NCI-H1930 (cell line): ENCODE measurements around the gene GNB1.
"Not testable (repeated sequence)": the region's sequence is repeated elsewhere in the genome, so short reads cannot be mapped to it uniquely, and the experiment has no call there.

ENCODE experiments used
- DNase-seq, 2 experiments: peaks; one replicate each; lab custom pipeline; 2025; lab: John Stamatoyannopoulos, UW

Gene GNB1

GRCh38 chr1:1891349-1892078 lies 627 bp upstream of the GNB1 start:
- DNase-seq: peak in 1 of 2 experiments; percentile 73

- DNase-seq: no peak
These were observed 911 bp downstream of the GNB1 start for GRCh38 chr1:1889847-1890505.

GRCh38 chr1:1889090-1889750 lies 1.7 kb downstream of the GNB1 start:
- DNase-seq: no peak

- not testable (repeated sequence) for DNase-seq
These were observed 7.0 kb downstream of the GNB1 start for GRCh38 chr1:1883890-1884289.

GRCh38 chr1:1883092-1883873 lies 7.6 kb downstream of the GNB1 start:
- DNase-seq: no peak

- DNase-seq: no peak
These were observed 9.2 kb downstream of the GNB1 start for GRCh38 chr1:1881727-1882126.

GRCh38 chr1:1880617-1881312 lies 10.1 kb downstream of the GNB1 start:
- DNase-seq: no peak

- DNase-seq: no peak
These were observed 10.9 kb downstream of the GNB1 start for GRCh38 chr1:1879942-1880341.

GRCh38 chr1:1877865-1878436 lies 12.9 kb downstream of the GNB1 start:
- DNase-seq: no peak

- no peak for DNase-seq
These were observed 14.5 kb downstream of the GNB1 start for GRCh38 chr1:1876335-1876930.

GRCh38 chr1:1875932-1876331 lies 15.0 kb downstream of the GNB1 start:
- no peak for DNase-seq

- no peak for DNase-seq
These were observed 16.0 kb downstream of the GNB1 start for GRCh38 chr1:1874901-1875300.

GRCh38 chr1:1873186-1873585 lies 17.7 kb downstream of the GNB1 start:
- DNase-seq: no peak

- DNase-seq: no peak
These were observed 18.4 kb downstream of the GNB1 start for GRCh38 chr1:1872329-1872994.

GRCh38 chr1:1869469-1869868 lies 21.4 kb downstream of the GNB1 start:
- DNase-seq: no peak

GRCh38 chr1:1867164-1867563 lies 23.7 kb downstream of the GNB1 start:
- no peak for DNase-seq

- DNase-seq: no peak
These were observed 27.9 kb downstream of the GNB1 start for GRCh38 chr1:1862905-1863547.

GRCh38 chr1:1861761-1862310 lies 29.1 kb downstream of the GNB1 start:
- not testable (repeated sequence) for DNase-seq

GRCh38 chr1:1861339-1861730 lies 29.6 kb downstream of the GNB1 start:
- DNase-seq: no peak
